ENCODE results near the gene NANOS2. TPM values are rescaled to one million over a fixed set of nuclear protein-coding genes. Genes with fewer than 3 reads are reported as not detected.

Gene NANOS2
- total and polyA plus RNA-seq, 2 of the 13 experiments (the other 11 are each of a cell fraction or from before 2014, with no cell fraction given), result not detected

DNA sequence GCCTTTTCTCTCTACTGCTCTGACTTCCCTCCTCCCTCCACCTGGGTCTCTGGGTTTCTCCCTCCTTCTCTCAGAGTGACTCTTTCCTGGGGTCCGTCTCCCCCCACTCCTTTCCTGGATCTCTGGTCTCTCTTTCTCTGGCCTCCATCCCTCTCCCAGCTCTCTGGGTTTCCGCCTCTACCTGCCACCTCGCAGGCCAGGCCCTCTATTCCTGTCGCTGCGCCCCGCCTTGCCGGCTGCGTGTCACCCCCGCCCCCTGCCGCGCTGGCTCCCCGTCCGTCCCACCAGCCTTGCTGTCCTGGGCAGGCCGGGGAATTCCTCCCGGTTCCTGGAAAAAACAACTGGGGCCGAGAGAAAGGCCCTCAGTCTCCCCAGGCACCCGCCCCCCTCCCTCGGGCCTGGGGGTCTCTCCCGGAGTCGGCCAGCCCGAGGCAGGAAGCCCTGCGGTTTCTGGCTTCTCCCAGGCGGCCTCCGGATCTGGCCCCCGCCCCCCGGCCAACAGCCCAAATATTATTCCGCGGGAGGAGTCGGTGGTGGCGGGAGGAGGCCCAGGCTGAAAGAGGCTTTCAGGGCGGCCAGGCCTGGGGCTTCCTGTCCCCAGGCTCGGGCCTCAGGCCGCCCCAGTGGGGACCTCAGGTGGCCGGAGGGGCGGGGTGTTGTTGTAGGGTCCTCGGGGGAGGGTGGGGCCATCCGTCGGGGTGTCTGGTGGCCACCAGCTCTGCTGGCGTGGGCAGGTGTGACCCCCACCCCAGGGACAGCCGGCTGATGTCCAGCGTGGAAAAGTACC lies 38.0 kb downstream of the NANOS2 start (continued):
- TF ChIP-seq, protein P1, sequence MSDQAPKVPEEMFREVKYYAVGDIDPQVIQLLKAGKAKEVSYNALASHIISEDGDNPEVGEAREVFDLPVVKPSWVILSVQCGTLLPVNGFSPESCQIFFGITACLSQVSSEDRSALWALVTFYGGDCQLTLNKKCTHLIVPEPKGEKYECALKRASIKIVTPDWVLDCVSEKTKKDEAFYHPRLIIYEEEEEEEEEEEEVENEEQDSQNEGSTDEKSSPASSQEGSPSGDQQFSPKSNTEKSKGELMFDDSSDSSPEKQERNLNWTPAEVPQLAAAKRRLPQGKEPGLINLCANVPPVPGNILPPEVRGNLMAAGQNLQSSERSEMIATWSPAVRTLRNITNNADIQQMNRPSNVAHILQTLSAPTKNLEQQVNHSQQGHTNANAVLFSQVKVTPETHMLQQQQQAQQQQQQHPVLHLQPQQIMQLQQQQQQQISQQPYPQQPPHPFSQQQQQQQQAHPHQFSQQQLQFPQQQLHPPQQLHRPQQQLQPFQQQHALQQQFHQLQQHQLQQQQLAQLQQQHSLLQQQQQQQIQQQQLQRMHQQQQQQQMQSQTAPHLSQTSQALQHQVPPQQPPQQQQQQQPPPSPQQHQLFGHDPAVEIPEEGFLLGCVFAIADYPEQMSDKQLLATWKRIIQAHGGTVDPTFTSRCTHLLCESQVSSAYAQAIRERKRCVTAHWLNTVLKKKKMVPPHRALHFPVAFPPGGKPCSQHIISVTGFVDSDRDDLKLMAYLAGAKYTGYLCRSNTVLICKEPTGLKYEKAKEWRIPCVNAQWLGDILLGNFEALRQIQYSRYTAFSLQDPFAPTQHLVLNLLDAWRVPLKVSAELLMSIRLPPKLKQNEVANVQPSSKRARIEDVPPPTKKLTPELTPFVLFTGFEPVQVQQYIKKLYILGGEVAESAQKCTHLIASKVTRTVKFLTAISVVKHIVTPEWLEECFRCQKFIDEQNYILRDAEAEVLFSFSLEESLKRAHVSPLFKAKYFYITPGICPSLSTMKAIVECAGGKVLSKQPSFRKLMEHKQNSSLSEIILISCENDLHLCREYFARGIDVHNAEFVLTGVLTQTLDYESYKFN (CRISPR knock-in tag; conservative IDR thresholded peaks at IDR 0.05), result peak; percentile 73; the same call in 1 of the 2 replicates
- TF ChIP-seq SCMH1 (CRISPR knock-in tag; IDR thresholded peaks at IDR 0.05; ENCODE audit: borderline replicate concordance), result no peak
- TF ChIP-seq RBFOX2 (IDR thresholded peaks at IDR 0.05; ENCODE audit: low read depth, low read length), result peak; percentile 84
- TF ChIP-seq KLF9 (CRISPR knock-in tag; IDR thresholded peaks at IDR 0.05; ENCODE audit: low read depth), result peak; percentile 62; the same call in 1 of the 2 replicates
- peak; percentile 44 for TF ChIP-seq BRD4 (CRISPR knock-in tag; IDR thresholded peaks at IDR 0.05)
- peak; percentile 42; the same call in 1 of the 2 replicates for TF ChIP-seq FOXO1 (CRISPR knock-in tag; IDR thresholded peaks at IDR 0.05)
- peak; percentile 73 for TF ChIP-seq ZNF768 (CRISPR knock-in tag; IDR thresholded peaks at IDR 0.05)
- TF ChIP-seq, protein P2, sequence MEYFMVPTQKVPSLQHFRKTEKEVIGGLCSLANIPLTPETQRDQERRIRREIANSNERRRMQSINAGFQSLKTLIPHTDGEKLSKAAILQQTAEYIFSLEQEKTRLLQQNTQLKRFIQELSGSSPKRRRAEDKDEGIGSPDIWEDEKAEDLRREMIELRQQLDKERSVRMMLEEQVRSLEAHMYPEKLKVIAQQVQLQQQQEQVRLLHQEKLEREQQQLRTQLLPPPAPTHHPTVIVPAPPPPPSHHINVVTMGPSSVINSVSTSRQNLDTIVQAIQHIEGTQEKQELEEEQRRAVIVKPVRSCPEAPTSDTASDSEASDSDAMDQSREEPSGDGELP (IDR thresholded peaks at IDR 0.05; ENCODE audit: borderline replicate concordance, low read depth), result peak; percentile 38; the same call in 1 of the 2 replicates
- 0 out of 2 replicates have a peak, but pooled peaks have one; percentile 29 for TF ChIP-seq ZNF205 (CRISPR knock-in tag; IDR thresholded peaks at IDR 0.05)
- peak; percentile 24; the same call in 1 of the 2 replicates for TF ChIP-seq CEBPG (CRISPR knock-in tag; IDR thresholded peaks at IDR 0.05)
- TF ChIP-seq, protein P3, sequence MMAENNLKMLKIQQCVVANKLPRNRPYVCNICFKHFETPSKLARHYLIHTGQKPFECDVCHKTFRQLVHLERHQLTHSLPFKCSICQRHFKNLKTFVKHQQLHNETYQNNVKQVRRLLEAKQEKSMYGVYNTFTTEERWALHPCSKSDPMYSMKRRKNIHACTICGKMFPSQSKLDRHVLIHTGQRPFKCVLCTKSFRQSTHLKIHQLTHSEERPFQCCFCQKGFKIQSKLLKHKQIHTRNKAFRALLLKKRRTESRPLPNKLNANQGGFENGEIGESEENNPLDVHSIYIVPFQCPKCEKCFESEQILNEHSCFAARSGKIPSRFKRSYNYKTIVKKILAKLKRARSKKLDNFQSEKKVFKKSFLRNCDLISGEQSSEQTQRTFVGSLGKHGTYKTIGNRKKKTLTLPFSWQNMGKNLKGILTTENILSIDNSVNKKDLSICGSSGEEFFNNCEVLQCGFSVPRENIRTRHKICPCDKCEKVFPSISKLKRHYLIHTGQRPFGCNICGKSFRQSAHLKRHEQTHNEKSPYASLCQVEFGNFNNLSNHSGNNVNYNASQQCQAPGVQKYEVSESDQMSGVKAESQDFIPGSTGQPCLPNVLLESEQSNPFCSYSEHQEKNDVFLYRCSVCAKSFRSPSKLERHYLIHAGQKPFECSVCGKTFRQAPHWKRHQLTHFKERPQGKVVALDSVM (CRISPR knock-in tag; IDR thresholded peaks at IDR 0.05), result peak; percentile 81
- TF ChIP-seq CBFB (CRISPR knock-in tag; IDR thresholded peaks at IDR 0.05), result peak; percentile 71
- no peak for TF ChIP-seq ZNF674 (CRISPR knock-in tag; IDR thresholded peaks at IDR 0.05; ENCODE audit: low read depth)
- TF ChIP-seq ZC3H13 (CRISPR knock-in tag; IDR thresholded peaks at IDR 0.05), result peak; percentile 57; the same call in 1 of the 2 replicates
- TF ChIP-seq HMG20B (CRISPR knock-in tag; conservative IDR thresholded peaks at IDR 0.05), result peak; percentile 74
- TF ChIP-seq ARHGAP35 (CRISPR knock-in tag; IDR thresholded peaks at IDR 0.05; ENCODE audit: borderline replicate concordance), result peak; percentile 73; the same call in 1 of the 2 replicates
- no peak for TF ChIP-seq MTA3 (CRISPR knock-in tag; IDR thresholded peaks at IDR 0.05)

Data from HepG2 (cell line).